Measurements from ENCODE around the gene COL27A1. TPM values are rescaled to one million over a fixed set of nuclear protein-coding genes. Genes with fewer than 3 reads are reported as not detected.

The COL27A1 gene
- total and polyA plus RNA-seq, 2 donors from 2014 or later: 13.6 to 45.6 TPM

- no peaks in the 10 kb centered on the region for H3K36me3 ChIP-seq (ENCODE audit: control insufficient read depth in 2 of 3, insufficient read depth in 3 of 3, low read length in 3 of 3)
- H3K4me3 ChIP-seq (ENCODE audit: low read length in 3 of 3): no peak overlapping the region
- intact Hi-C loops (cut with DNase I): no loop called here
- H3K27me3 ChIP-seq (ENCODE audit: control insufficient read depth, insufficient read depth, low read length): no peaks in the 10 kb centered on the region
- peak in 1 of 5 donors; percentile 26 for DNase-seq
- H3K27ac ChIP-seq (ENCODE audit: low read depth in 2 of 2, low read length in 2 of 2): no peak overlapping the region
- H3K9me3 ChIP-seq (ENCODE audit: control insufficient read depth in 2 of 3, insufficient read depth in 1 of 3, low read length in 3 of 3): no peaks in the 10 kb centered on the region
- H3K4me1 ChIP-seq (ENCODE audit: control insufficient read depth in 2 of 3, insufficient read depth in 2 of 3, low read depth in 1 of 3, low read length in 3 of 3): no peaks in the 10 kb centered on the region
- no peak for FAIRE-seq
- H3K9ac ChIP-seq (ENCODE audit: low read length in 3 of 3): no peak overlapping the region
- no peak for TF ChIP-seq CTCF (IDR thresholded peaks at IDR 0.05; ENCODE audit: borderline replicate concordance, extremely low read depth, insufficient read depth)
Measured at GRCh38 chr9:114250235-114250568, 94.9 kb downstream of the COL27A1 start.

- no peaks in the 10 kb centered on the region for H3K36me3 ChIP-seq (ENCODE audit: control insufficient read depth in 2 of 3, insufficient read depth in 3 of 3, low read length in 3 of 3)
- FAIRE-seq (no peak), DNase-seq (no peak)
- no peak for TF ChIP-seq CTCF (IDR thresholded peaks at IDR 0.05; ENCODE audit: borderline replicate concordance, extremely low read depth, insufficient read depth)
- no peak overlapping the region for H3K27ac ChIP-seq (ENCODE audit: low read depth in 2 of 2, low read length in 2 of 2)
- no peak overlapping the region for H3K9ac ChIP-seq (ENCODE audit: low read length in 3 of 3)
- intact Hi-C loops (cut with DNase I): no loop called here
- no peaks in the 10 kb centered on the region for H3K9me3 ChIP-seq (ENCODE audit: control insufficient read depth in 2 of 3, insufficient read depth in 1 of 3, low read length in 3 of 3)
- H3K4me1 ChIP-seq (ENCODE audit: control insufficient read depth in 2 of 3, insufficient read depth in 2 of 3, low read depth in 1 of 3, low read length in 3 of 3): no peaks in the 10 kb centered on the region
- H3K27me3 ChIP-seq (ENCODE audit: control insufficient read depth, insufficient read depth, low read length): no peaks in the 10 kb centered on the region
- H3K4me3 ChIP-seq (ENCODE audit: low read length in 3 of 3): no peak overlapping the region
Measured at GRCh38 chr9:114250648-114251047, 95.3 kb downstream of the COL27A1 start.

GRCh38 chr9:114252394-114252793 is 97.1 kb downstream of the COL27A1 start:
- intact Hi-C loops (cut with DNase I): no loop called here
- Histone ChIP-seq H3K36me3 (ENCODE audit: control insufficient read depth in 2 of 3, insufficient read depth in 3 of 3, low read length in 3 of 3) (no peaks in the 10 kb centered on the region), H3K4me1 (ENCODE audit: control insufficient read depth in 2 of 3, insufficient read depth in 2 of 3, low read depth in 1 of 3, low read length in 3 of 3) (no peaks in the 10 kb centered on the region), H3K4me3 (ENCODE audit: low read length in 3 of 3) (no peak overlapping the region), H3K9me3 (ENCODE audit: control insufficient read depth in 2 of 3, insufficient read depth in 1 of 3, low read length in 3 of 3) (no peaks in the 10 kb centered on the region), H3K27me3 (ENCODE audit: control insufficient read depth, insufficient read depth, low read length) (no peaks in the 10 kb centered on the region), H3K27ac (ENCODE audit: low read depth in 2 of 2, low read length in 2 of 2) (no peak overlapping the region), H3K9ac (ENCODE audit: low read length in 3 of 3) (no peak overlapping the region)
- FAIRE-seq (no peak), DNase-seq (no peak)
- no peak for TF ChIP-seq CTCF (IDR thresholded peaks at IDR 0.05; ENCODE audit: borderline replicate concordance, extremely low read depth, insufficient read depth)

- FAIRE-seq: no peak
- H3K36me3 ChIP-seq (ENCODE audit: control insufficient read depth in 2 of 3, insufficient read depth in 3 of 3, low read length in 3 of 3): peaks cover 0 to 3% (median 0%) of the 10 kb centered on the region in 3 donors
- H3K27me3 ChIP-seq (ENCODE audit: control insufficient read depth, insufficient read depth, low read length): no peaks in the 10 kb centered on the region
- H3K9me3 ChIP-seq (ENCODE audit: control insufficient read depth in 2 of 3, insufficient read depth in 1 of 3, low read length in 3 of 3): no peaks in the 10 kb centered on the region
- no peaks in the 10 kb centered on the region for H3K4me1 ChIP-seq (ENCODE audit: control insufficient read depth in 2 of 3, insufficient read depth in 2 of 3, low read depth in 1 of 3, low read length in 3 of 3)
- no peak for TF ChIP-seq CTCF (IDR thresholded peaks at IDR 0.05; ENCODE audit: borderline replicate concordance, extremely low read depth, insufficient read depth)
- no peak overlapping the region for H3K9ac ChIP-seq (ENCODE audit: low read length in 3 of 3)
- no peak overlapping the region for H3K27ac ChIP-seq (ENCODE audit: low read depth in 2 of 2, low read length in 2 of 2)
- DNase-seq: no peak
- no peak overlapping the region for H3K4me3 ChIP-seq (ENCODE audit: low read length in 3 of 3)
- intact Hi-C loops (cut with DNase I): no loop called here
Measured at GRCh38 chr9:114256827-114257328, 101.5 kb downstream of the COL27A1 start.

Measured in kidney (tissue), 14 donors.